NT2/D1 (cell line): ENCODE data around the gene FARS2.

Experiments
- DNase-seq: peaks from one replicate; pipeline ENCODE4 v3.0.0-alpha.2; 2011; ENCODE audit warnings: low read depth, low spot score
- H3K27me3 ChIP-seq: 2 replicates; pipeline ENCODE4 v1.6.0; 2011; ENCODE audit warnings: mild to moderate bottlenecking; ENCODE audit not compliant: insufficient read length, insufficient read depth
- H3K36me3 ChIP-seq: 2 replicates; pipeline ENCODE4 v1.6.1; 2011; ENCODE audit warnings: mild to moderate bottlenecking, low read length, mixed read lengths; ENCODE audit not compliant: insufficient read depth, insufficient read length
- H3K4me1 ChIP-seq: 2 replicates; pipeline ENCODE4 v1.5.1; 2011; ENCODE audit not compliant: insufficient read depth, insufficient read length
- H3K4me3 ChIP-seq: 2 replicates; pipeline ENCODE4 v1.5.1; 2011; ENCODE audit warnings: low read depth; ENCODE audit not compliant: insufficient read length
- H3K9ac ChIP-seq: 2 replicates; pipeline ENCODE4 v1.6.0; 2011; ENCODE audit warnings: low read depth; ENCODE audit not compliant: insufficient read length
- H3K9me3 ChIP-seq: 2 replicates; pipeline ENCODE4 v1.5.1; 2011; ENCODE audit warnings: mild to moderate bottlenecking, low read length; ENCODE audit not compliant: insufficient read depth
- SUZ12 ChIP-seq: IDR thresholded peaks from 2 replicates; pipeline ENCODE4 v1.6.1; 2011; ENCODE audit not compliant: insufficient read length, insufficient read depth; ENCODE audit errors: extremely low read depth
- YY1 ChIP-seq: IDR thresholded peaks from 2 replicates; pipeline ENCODE4 v1.6.1; 2011; ENCODE audit not compliant: insufficient read length, insufficient read depth
- ZNF274 ChIP-seq: IDR thresholded peaks from 2 replicates; pipeline ENCODE4 v1.6.1; 2011; ENCODE audit warnings: mild to moderate bottlenecking, low read depth, low read length

FARS2 gene

DNA sequence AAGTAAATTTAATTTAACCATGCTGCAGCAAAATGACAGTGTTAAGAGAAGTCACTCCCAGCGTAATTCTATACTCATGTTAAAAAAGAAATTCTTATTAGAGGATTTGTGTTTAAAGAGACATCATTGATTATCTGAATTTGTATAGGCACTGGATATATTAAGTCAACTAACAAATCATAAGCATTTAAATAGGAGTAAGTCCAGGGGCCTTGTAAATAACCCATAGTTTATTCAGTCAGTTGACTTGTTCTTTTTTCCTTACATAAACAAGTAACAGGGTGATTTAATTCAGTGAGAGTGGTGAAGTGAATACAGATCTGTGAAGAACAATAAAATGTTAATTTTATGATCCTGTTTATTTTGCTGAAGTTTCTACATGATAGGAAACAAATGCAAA, 23.0 kb upstream of the FARS2 start:
- peaks cover 15% of the 10 kb centered on the region for H3K36me3 ChIP-seq
- TF ChIP-seq SUZ12 (no peak), YY1 (no peak), ZNF274 (no peak)
- H3K27me3 ChIP-seq = no peaks in the 10 kb centered on the region
- no peaks in the 10 kb centered on the region for H3K4me1 ChIP-seq
- no peak overlapping the region for H3K9ac ChIP-seq
- DNase-seq = no peak
- no peaks in the 10 kb centered on the region for H3K9me3 ChIP-seq
- no peak overlapping the region for H3K4me3 ChIP-seq

DNA sequence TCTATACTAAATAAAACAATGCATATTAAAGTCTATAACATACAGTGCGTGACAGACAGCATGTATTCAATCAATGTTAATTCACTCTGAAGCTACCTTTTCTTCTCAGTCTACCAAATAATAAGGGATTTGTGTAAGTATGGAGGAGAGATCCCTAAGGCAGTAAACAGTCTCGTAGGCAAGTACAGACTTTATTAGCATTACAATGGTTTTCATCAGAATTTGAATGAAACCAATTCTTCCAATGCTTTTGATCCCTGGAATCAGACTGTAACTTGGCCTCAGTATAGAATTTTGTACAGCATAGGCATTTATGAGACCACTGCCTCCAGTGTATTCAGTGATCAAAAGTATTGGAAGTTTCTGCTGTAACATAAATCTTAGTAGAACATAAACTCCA, 20.1 kb upstream of the FARS2 start:
- H3K4me3 ChIP-seq = no peak overlapping the region
- TF ChIP-seq ZNF274 (no peak), YY1 (no peak), SUZ12 (no peak)

DNA sequence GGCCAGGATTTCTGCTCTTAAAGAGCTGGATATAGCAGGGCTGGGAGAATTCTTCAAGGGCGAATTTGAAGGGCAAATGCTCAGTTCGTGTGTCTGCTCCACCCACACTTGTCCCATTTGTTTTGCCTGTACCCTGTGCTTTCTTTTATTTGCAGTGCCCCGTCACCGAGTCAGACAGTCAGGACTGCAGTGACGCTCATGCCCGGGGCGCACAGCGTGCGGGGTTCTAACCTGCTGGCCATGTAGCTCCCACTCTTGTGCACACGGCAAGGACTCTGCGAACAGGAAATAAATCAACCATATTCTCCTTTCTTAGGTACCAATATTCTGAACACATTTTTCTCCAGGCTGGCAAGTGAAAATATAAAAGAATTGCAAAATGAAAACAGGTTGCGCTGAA, 18.2 kb upstream of the FARS2 start:
- no peak for DNase-seq
- TF ChIP-seq SUZ12 = no peak
- TF ChIP-seq ZNF274 = no peak
- TF ChIP-seq YY1 = no peak

More for the DNA sequence above, 20.1 kb upstream of the FARS2 start:
- no peaks in the 10 kb centered on the region for H3K9me3 ChIP-seq
- no peaks in the 10 kb centered on the region for H3K4me1 ChIP-seq
- H3K9ac ChIP-seq = no peak overlapping the region
- DNase-seq = no peak
- H3K36me3 ChIP-seq = peaks cover 19% of the 10 kb centered on the region
- H3K27me3 ChIP-seq = no peaks in the 10 kb centered on the region

DNA sequence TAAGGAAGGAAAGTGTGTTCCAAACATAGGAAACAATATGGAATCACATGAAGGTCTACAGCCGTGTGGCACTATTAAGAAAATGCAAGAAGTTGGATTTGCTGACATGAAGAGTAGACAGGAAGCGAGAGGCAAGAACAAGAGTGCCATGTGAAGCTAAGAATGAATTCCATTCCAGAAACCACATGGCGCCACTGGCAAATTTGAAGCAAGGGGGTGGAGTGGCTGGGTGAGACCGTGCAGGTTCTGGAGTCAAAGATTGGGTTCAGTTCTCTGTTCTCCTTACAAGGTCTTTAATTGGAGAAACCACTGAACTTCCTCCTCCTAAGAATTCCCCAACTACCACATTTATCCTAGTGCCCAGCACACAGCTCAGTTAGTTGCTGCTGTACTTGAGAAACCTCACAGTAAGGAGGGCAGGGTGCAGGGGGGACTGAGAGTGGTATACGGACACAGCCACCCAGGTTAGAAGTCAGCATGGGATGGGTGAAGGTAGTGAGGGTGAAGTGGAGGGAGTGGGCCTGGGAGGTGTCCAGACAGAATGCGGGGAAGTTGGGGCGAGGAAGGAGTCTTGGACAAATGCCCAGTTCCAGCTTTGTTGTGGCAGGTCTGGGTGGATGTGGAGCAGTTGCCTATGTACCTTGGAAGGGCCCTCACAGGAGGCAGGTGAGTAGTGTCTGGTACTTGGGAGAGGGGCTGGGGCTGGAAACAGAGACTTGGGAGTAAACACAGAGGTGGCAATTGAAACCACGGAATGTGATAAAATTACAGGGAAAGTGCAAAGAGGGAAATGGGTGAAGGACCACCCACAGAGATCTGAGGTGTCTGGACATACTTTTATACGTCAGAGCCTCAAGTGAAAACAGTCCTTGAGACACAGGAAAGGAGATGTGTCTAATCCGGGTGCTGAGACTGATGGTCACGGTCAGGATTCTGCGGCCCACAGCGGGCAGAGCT, 14.9 kb upstream of the FARS2 start:
- Histone ChIP-seq H3K4me3 (no peak overlapping the region), H3K9ac (no peak overlapping the region), H3K36me3 (peaks cover 23% of the 10 kb centered on the region), H3K4me1 (no peaks in the 10 kb centered on the region), H3K9me3 (peaks cover 1% of the 10 kb centered on the region; the same call in 1 of the 2 replicates), H3K27me3 (no peaks in the 10 kb centered on the region)
- TF ChIP-seq SUZ12 = no peak
- TF ChIP-seq YY1 = no peak
- no peak for TF ChIP-seq ZNF274
- DNase-seq = no peak

More for the DNA sequence above, 18.2 kb upstream of the FARS2 start:
- Histone ChIP-seq H3K9ac (no peak overlapping the region), H3K4me3 (no peak overlapping the region), H3K36me3 (peaks cover 21% of the 10 kb centered on the region), H3K9me3 (no peaks in the 10 kb centered on the region), H3K27me3 (no peaks in the 10 kb centered on the region), H3K4me1 (no peaks in the 10 kb centered on the region)

DNA sequence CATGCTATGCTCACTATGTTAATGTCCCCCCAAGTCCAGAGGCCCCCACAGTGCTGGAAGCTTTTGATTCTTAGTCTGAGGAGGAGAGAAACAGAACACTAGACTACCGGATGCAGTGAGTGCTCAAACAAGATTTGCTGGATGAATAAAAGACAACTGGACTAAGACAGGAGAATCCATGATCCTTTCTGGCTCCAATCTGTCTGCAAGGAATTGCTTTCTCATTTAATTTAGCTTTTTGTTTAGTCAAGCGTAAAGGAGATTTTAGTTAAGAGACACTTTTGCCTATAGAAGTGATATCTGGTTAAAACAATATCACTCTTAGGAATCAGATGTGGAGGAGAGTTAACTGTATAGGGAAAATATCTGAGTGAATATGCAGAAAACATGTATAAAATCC, 14.1 kb upstream of the FARS2 start:
- peaks cover 31% of the 10 kb centered on the region for H3K36me3 ChIP-seq
- no peaks in the 10 kb centered on the region for H3K4me1 ChIP-seq
- H3K9me3 ChIP-seq = peaks cover 4% of the 10 kb centered on the region; the same call in 1 of the 2 replicates
- no peaks in the 10 kb centered on the region for H3K27me3 ChIP-seq
- no peak overlapping the region for H3K9ac ChIP-seq
- TF ChIP-seq YY1 (no peak), ZNF274 (no peak), SUZ12 (no peak)
- no peak overlapping the region for H3K4me3 ChIP-seq
- DNase-seq = no peak

DNA sequence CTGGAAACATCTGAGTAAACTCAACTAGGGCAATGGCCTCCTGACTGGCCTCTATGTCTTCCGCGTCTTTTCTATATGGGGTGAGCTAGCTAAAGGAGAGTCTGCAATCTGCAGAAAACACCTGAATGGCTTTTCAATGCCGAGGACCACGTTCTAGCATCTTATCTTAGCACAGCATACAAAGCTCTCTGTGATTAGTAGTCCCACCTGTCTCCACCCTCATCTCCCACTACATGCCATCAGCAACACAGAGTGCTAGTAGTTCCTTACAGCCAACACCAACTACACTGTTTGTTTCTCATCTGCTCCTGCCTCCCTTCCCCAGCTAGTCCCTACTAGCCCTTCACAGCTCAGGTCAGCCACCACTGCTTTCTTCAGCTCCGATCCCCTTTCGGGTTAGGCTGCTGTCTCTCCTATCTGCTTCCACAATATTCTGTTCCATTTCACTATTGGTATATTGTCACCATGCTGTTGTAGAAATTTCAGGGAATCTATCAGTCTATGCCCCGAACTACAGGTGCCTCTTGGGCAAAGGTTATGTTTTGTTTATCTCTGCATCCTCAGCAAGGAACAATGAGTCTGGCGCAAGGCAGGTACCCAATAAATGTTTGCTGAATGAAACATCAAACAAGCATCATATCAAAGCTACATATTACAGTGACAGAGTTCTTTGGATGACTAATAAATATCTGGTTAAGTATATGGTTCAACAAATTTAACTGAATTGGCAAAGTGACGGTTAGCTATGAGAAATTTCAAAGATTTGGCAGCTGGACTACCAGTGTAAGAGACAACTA, 12.8 kb upstream of the FARS2 start:
- no peak for DNase-seq
- Histone ChIP-seq H3K9me3 (peaks cover 4% of the 10 kb centered on the region; the same call in 1 of the 2 replicates), H3K4me1 (no peaks in the 10 kb centered on the region), H3K4me3 (no peak overlapping the region), H3K9ac (no peak overlapping the region), H3K27me3 (no peaks in the 10 kb centered on the region), H3K36me3 (peaks cover 33% of the 10 kb centered on the region)
- no peak for TF ChIP-seq YY1
- TF ChIP-seq ZNF274 = no peak
